Osteocyte (in vitro differentiated cells): ENCODE data around the gene CAMK2B. TPM values are rescaled to one million over a fixed set of nuclear protein-coding genes. Genes with fewer than 3 reads are reported as not detected.

Experiments used
- DNase-seq: peaks from one replicate; pipeline ENCODE4 v3.0.0; 2021; ENCODE audit warnings: mixed read lengths; ENCODE audit not compliant: unreplicated experiment; ENCODE audit errors: extremely low spot score
- H3K27ac Mint-ChIP-seq: one replicate; pipeline ENCODE4 v1.8.0; 2021; ENCODE audit warnings: mild to moderate bottlenecking, mixed read lengths; ENCODE audit not compliant: unreplicated experiment
- H3K27me3 Mint-ChIP-seq: one replicate; pipeline ENCODE4 v1.8.0; 2021; ENCODE audit warnings: mixed read lengths; ENCODE audit not compliant: unreplicated experiment
- H3K36me3 Mint-ChIP-seq: one replicate; pipeline ENCODE4 v1.8.0; 2021; ENCODE audit warnings: mixed read lengths; ENCODE audit not compliant: unreplicated experiment
- H3K4me1 Mint-ChIP-seq: one replicate; pipeline ENCODE4 v1.8.0; 2021; ENCODE audit warnings: mixed read lengths; ENCODE audit not compliant: unreplicated experiment
- H3K4me3 Mint-ChIP-seq: one replicate; pipeline ENCODE4 v1.8.0; 2021; ENCODE audit warnings: mild to moderate bottlenecking, moderate library complexity, mixed read lengths; ENCODE audit not compliant: unreplicated experiment
- H3K9me3 Mint-ChIP-seq: one replicate; pipeline ENCODE4 v1.8.0; 2021; ENCODE audit warnings: mixed read lengths; ENCODE audit not compliant: unreplicated experiment
- CTCF ChIP-seq: fragments of 200-600 bp; sonication (generic); IDR thresholded peaks from 2 replicates; pipeline ENCODE4 v1.5.0; 2021; ENCODE audit warnings: antibody characterized with exemption, mild to moderate bottlenecking, moderate library complexity
- total RNA-seq: library from RNA; stranded (reverse); gene quantifications from 2 replicates; pipeline ENCODE4 v1.2.1, GENCODE V29; 2021

Gene CAMK2B
- total RNA-seq, 1 donor from 2014 or later = not detected

- Mint-ChIP-seq H3K4me1 (peaks cover 16% of the 10 kb centered on the region), H3K9me3 (peaks cover 11% of the 10 kb centered on the region), H3K27me3 (peaks cover 63% of the 10 kb centered on the region), H3K27ac (no peak overlapping the region), H3K4me3 (no peak overlapping the region), H3K36me3 (no peaks in the 10 kb centered on the region)
- no peak for TF ChIP-seq CTCF
- no peak for DNase-seq
Observed at GRCh38 chr7:44167920-44168319, 157.5 kb downstream of the CAMK2B start.

Other genes with a start within 250 kb of the CAMK2B start
- 29.3 and 31.9 TPM in 2 replicates for gene POLM, start 243.1 kb downstream of the CAMK2B start, total RNA-seq
- gene AEBP1, start 221.2 kb downstream of the CAMK2B start, total RNA-seq = 781 and 794 TPM in 2 replicates
- 59.2 and 63.0 TPM in 2 replicates for gene POLD2, start 202.0 kb downstream of the CAMK2B start, total RNA-seq
- gene MYL7, start 184.3 kb downstream of the CAMK2B start, total RNA-seq = not detected in 2 replicates
- not detected in 2 replicates for gene GCK, start 136.2 kb downstream of the CAMK2B start, total RNA-seq
- gene YKT6, start 124.6 kb downstream of the CAMK2B start, total RNA-seq = 89.5 and 106 TPM in 2 replicates
- gene NUDCD3, start 165.1 kb upstream of the CAMK2B start, total RNA-seq = 112 and 128 TPM in 2 replicates
- not detected in 2 replicates for gene NPC1L1, start 215.7 kb upstream of the CAMK2B start, total RNA-seq
- 67.0 and 69.0 TPM in 2 replicates for gene DDX56, start 248.3 kb upstream of the CAMK2B start, total RNA-seq